GM13977 (cell line): ENCODE data around the gene CNOT3.
"Not testable (repeated sequence)": the region's sequence is repeated elsewhere in the genome, so short reads cannot be mapped to it uniquely, and the experiment has no call there.

Experiments used
- DNase-seq: peaks from one replicate; pipeline ENCODE4 v3.0.0; 2012; ENCODE audit warnings: low spot score
- in situ Hi-C: fragments of 300-500 bp; cut with MboI; formaldehyde crosslinking; loops from one replicate; pipeline ENCODE4 v1.12.0; 2022; ENCODE audit warnings: low sequenced_read_pairs, low pct_unique_long_range_greater_than_20kb, mixed read lengths, inconsistent platforms; ENCODE audit not compliant: unreplicated experiment
- TF ChIP-seq, protein P1 (sequence below): IDR thresholded peaks from 2 replicates; pipeline ENCODE4 v1.5.1; 2012; ENCODE audit warnings: mild to moderate bottlenecking, control low read depth; ENCODE audit not compliant: insufficient read depth; ENCODE audit errors: extremely low read depth, missing control alignments

Gene CNOT3

GRCh38 chr19:54162241-54162805, 24.8 kb downstream of the CNOT3 start:
- DNase-seq = peak; percentile 90
- in situ Hi-C loops = no loop called here
- TF ChIP-seq, protein P1, sequence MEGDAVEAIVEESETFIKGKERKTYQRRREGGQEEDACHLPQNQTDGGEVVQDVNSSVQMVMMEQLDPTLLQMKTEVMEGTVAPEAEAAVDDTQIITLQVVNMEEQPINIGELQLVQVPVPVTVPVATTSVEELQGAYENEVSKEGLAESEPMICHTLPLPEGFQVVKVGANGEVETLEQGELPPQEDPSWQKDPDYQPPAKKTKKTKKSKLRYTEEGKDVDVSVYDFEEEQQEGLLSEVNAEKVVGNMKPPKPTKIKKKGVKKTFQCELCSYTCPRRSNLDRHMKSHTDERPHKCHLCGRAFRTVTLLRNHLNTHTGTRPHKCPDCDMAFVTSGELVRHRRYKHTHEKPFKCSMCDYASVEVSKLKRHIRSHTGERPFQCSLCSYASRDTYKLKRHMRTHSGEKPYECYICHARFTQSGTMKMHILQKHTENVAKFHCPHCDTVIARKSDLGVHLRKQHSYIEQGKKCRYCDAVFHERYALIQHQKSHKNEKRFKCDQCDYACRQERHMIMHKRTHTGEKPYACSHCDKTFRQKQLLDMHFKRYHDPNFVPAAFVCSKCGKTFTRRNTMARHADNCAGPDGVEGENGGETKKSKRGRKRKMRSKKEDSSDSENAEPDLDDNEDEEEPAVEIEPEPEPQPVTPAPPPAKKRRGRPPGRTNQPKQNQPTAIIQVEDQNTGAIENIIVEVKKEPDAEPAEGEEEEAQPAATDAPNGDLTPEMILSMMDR = no peak

GRCh38 chr19:54162884-54163283, 25.3 kb downstream of the CNOT3 start:
- in situ Hi-C loops = no loop called here
- no peak for DNase-seq
- TF ChIP-seq, protein P1 = no peak

GRCh38 chr19:54164369-54165068, 27.0 kb downstream of the CNOT3 start:
- peak; percentile 44 for DNase-seq
- in situ Hi-C loops = no loop called here
- TF ChIP-seq, protein P1 = no peak

DNA sequence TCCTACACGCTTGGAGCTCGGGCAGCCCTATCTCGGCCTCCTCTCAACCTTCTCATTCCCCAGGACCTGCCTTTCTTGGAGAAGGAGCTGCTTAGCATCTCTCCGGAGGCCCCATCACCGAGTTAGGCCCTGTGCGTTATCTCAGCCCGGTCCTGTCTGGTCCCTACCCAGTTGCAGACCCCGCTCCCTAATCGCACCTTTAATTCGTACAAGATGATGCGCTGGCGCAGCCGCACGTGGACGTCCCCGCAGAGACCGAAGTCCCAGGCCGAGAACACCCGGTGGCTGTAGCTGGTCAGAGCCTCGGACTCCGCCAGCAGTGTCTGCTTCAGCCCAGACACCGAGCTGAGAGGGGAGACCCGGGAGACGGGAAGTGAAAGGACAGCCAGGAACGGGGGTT, 27.7 kb downstream of the CNOT3 start:
- TF ChIP-seq, protein P1 = no peak
- in situ Hi-C loops = no loop called here
- no peak for DNase-seq

DNA sequence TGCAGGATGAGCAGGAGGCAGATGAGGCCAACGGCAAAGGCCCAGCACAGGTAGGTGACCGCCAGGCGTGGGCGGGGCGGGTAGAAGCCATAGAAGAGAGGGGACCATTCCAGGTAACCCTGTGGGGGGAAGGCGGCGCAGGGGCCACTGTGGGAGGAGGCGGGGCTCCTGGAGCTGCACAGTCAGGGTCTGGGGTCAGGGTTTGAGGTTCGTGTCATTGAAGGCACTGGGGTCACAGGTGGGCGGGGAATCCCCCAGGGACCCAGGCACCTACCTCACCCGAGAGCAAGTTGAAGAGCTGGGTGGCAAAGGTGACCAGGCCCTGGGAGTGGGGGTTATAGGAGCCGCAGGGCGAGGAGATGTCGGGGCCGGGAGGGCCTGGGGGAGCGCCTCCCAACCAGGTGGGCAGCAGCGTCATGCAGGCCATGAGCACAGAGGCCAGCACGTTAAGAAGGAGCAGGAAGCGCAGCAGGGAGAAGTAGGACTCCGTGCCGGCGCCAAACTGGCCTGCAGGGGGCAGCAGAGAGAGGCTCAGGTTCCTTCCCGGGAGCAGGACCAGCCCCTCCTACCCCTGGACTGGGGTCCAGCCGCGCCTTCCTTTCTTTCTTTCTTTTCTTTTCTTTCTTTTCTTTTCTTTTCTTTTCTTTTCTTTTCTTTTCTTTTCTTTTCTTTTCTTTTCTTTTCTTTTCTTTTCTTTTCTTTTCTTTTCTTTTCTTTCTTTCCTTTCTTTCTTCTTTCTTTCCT, 30.8 kb downstream of the CNOT3 start:
- peak; percentile 92 for DNase-seq
- TF ChIP-seq, protein P1 = peak; percentile 95
- in situ Hi-C loops = no loop called here

DNA sequence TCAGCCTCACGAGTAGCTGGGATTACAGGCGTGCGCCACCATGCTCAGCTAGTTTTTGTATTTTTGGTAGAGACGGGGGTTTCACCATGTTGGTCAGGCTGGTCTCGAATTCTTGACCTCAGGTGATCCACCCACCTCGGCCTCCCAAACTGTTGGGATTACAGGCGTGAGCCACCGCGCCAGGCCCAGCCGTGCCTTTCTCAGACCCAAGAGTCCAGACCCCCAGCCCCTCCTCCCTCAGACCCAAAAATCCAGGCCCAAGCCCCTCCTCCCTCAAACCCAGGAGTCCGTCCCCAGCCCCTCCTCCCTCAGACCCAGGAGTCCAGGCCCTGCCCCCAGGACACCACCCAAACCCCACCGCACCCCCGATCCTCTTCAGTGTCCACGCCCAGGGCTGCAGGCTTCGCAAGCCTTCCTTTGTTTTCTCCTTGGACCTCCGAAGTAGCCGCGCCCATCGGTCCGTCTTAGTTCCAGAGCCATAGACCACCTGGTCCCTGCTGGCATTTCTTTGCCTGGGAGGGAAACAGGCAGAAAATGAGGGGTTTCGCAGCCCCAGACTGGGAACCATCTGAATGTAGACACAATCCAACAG, 31.7 kb downstream of the CNOT3 start:
- no peak for DNase-seq
- TF ChIP-seq, protein P1 = no peak

GRCh38 chr19:54171736-54172431, 34.3 kb downstream of the CNOT3 start:
- DNase-seq, in situ Hi-C loops: not testable (repeated sequence)

More for the DNA sequence above, 31.7 kb downstream of the CNOT3 start:
- in situ Hi-C loops = no loop called here
